Measurements from ENCODE around the gene EXO5.

EXO5 gene

GRCh38 chr1:40562185-40562584, 53.6 kb downstream of the EXO5 start:
- no peak for TF ChIP-seq CTCF (IDR thresholded peaks at IDR 0.05)
- TF ChIP-seq ZFX (IDR thresholded peaks at IDR 0.05; ENCODE audit: borderline replicate concordance): no peak
- H3K27ac ChIP-seq: no peak overlapping the region

GRCh38 chr1:40563266-40563665, 54.7 kb downstream of the EXO5 start:
- no peak overlapping the region for H3K27ac ChIP-seq
- TF ChIP-seq ZFX (IDR thresholded peaks at IDR 0.05; ENCODE audit: borderline replicate concordance) (no peak), CTCF (IDR thresholded peaks at IDR 0.05) (no peak)

GRCh38 chr1:40564506-40564905, 55.9 kb downstream of the EXO5 start:
- TF ChIP-seq CTCF (IDR thresholded peaks at IDR 0.05) (no peak), ZFX (IDR thresholded peaks at IDR 0.05; ENCODE audit: borderline replicate concordance) (no peak)
- H3K27ac ChIP-seq: no peak overlapping the region

GRCh38 chr1:40564913-40565312, 56.3 kb downstream of the EXO5 start:
- TF ChIP-seq ZFX (IDR thresholded peaks at IDR 0.05; ENCODE audit: borderline replicate concordance) (no peak), CTCF (IDR thresholded peaks at IDR 0.05) (no peak)
- H3K27ac ChIP-seq: no peak overlapping the region

All from 22Rv1 (cell line).